GM21515 (cell line): ENCODE data around the gene MKS1.

ENCODE experiments used
- ATAC-seq: cut with Tn5 transposase; IDR thresholded peaks from one replicate; pipeline ENCODE4 v1.9.1; 2021; ENCODE audit not compliant: unreplicated experiment

MKS1 gene

DNA sequence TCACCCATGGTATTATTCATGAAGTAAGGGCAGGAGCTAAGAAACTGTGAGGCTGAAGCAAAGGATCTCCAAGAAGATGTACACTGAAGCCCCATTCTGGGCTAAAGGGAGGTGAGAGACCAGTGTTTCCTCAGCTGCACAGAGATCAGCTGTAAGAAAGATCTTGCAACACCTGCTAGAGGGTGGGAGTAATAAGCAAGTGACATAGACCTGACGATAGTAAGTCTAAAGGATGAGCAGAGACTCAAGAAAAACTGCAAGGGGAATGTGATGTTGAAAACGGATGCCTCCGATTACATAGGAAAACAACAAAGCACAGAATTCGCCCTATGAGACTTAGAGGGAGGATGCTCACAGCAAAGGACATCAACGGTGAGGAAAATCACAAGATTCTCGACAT, 52.4 kb downstream of the MKS1 start, which contains the start of gene OR4D2:
Gene OR4D2 (plus strand): TSS at position 301 of the 400 bp plus-strand sequence. CDS start 2,674 bp downstream, outside the sequence.
- ATAC-seq, result no peak

GRCh38 chr17:58165981-58166380, 53.1 kb downstream of the MKS1 start:
- ATAC-seq, result no peak

- no peak for ATAC-seq
Measured at GRCh38 chr17:58161566-58161965, 57.5 kb downstream of the MKS1 start.

GRCh38 chr17:58158181-58158580, 60.9 kb downstream of the MKS1 start:
- ATAC-seq, result no peak

DNA sequence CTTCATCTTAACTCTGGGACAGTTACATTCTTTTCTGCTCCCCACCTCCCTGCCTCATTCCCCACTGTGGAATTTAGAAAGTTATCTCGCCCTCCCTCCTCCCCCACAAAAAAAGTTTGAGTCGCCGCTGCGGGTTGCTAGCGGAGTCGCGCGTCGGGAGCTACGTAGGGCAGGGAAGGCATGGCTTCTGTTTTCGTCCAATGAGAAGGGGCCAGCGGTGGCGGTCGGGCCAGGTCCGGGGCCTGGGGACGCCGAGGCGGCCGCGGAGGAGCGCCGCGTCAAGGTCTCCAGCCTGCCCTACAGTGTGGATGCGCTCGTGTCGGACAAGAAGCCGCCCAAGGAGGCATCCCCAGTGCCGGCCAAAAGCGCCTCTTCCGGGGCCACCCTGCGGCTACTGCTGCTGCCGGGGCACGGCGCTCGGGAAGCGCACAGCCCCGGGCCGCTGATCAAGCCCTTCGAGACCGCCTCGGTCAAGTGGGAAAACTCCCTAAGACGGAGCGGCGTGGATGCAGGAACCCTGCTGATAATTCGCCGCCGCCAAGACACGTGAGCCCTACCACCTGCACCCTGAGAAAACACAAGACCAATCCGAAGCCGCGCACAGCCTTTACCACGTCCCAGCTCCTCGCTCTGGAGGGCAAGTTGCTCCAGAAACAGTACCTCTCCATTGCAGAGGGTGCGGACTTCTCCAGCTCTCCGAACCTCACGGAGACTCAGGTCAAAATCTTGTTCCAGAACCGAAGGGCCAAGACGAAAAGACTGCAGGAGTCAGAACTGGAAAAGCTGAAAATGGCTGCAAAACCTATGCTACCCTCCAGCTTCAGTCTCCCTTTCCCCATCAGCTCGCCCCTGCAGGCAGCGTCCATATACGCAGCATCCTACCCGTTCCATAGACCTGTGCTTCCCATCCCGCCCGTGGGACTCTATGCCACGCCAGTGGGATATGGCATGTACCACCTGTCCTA, 61.9 kb downstream of the MKS1 start:
- no peak for ATAC-seq
